Neural cell (in vitro differentiated cells): ENCODE results near the gene ARSI. TPM values are rescaled to one million over a fixed set of nuclear protein-coding genes. Genes with fewer than 3 reads are reported as not detected.

ENCODE experiments used
- H2AFZ ChIP-seq: fragments of 200-600, 300-800 bp; sonication (generic), shearing (Covaris generic); 2 replicates; pipeline ENCODE4 v1.6.0; 2014; ENCODE audit warnings: low read depth, mild to moderate bottlenecking, antibody characterized with exemption, low read length, moderate library complexity
- H3F3A ChIP-seq: fragments of 200-600 bp; shearing (Covaris generic); 2 replicates; pipeline ENCODE4 v1.6.1; 2016; ENCODE audit warnings: mild to moderate bottlenecking, moderate library complexity, mixed read lengths, antibody characterized with exemption, low read length; ENCODE audit not compliant: insufficient read depth, poor library complexity, severe bottlenecking
- H3K27ac ChIP-seq: fragments of 200-600, 300-800 bp; sonication (generic), shearing (Covaris generic); 2 replicates; pipeline ENCODE4 v1.5.1; 2014; ENCODE audit warnings: mild to moderate bottlenecking, low read length, moderate library complexity
- H3K27me3 ChIP-seq: fragments of 300-800, 200-600 bp; sonication (generic), shearing (Covaris generic); 2 replicates; pipeline ENCODE4 v1.6.0; 2014; ENCODE audit warnings: mild to moderate bottlenecking, low read depth, low read length, moderate library complexity; ENCODE audit not compliant: insufficient read depth
- H3K36me3 ChIP-seq: fragments of 300-800, 200-600 bp; sonication (generic), shearing (Covaris generic); 2 replicates; pipeline ENCODE4 v1.5.1; 2014; ENCODE audit warnings: mild to moderate bottlenecking, antibody characterized with exemption, low read length, moderate library complexity; ENCODE audit not compliant: insufficient read depth
- H3K4me2 ChIP-seq: fragments of 300-800, 200-600 bp; sonication (generic), shearing (Covaris generic); 2 replicates; pipeline ENCODE4 v1.6.0; 2014; ENCODE audit warnings: mild to moderate bottlenecking, low read length
- H3K4me3 ChIP-seq: fragments of 300-800, 200-600 bp; sonication (generic), shearing (Covaris generic); 2 replicates; pipeline ENCODE4 v1.5.1; 2014; ENCODE audit warnings: mild to moderate bottlenecking, low read length, moderate library complexity
- H3K79me2 ChIP-seq: fragments of 200-600 bp; shearing (Covaris generic); replicated peaks from 2 replicates; pipeline ENCODE4 v1.6.0; 2014; ENCODE audit warnings: mild to moderate bottlenecking, low read length, moderate library complexity; ENCODE audit not compliant: insufficient read depth
- H3K9ac ChIP-seq: fragments of 300-800, 200-600 bp; sonication (generic), shearing (Covaris generic); 2 replicates; pipeline ENCODE4 v1.6.1; 2016; ENCODE audit warnings: mild to moderate bottlenecking, low read length, mixed read lengths
- H3K9me2 ChIP-seq: fragments of 200-600 bp; shearing (Covaris generic); 2 replicates; pipeline ENCODE4 v1.6.1; 2016; ENCODE audit warnings: mild to moderate bottlenecking, low read length, mixed read lengths; ENCODE audit not compliant: insufficient read depth
- H3K9me3 ChIP-seq: fragments of 200-600, 300-800 bp; sonication (generic), shearing (Covaris generic); 2 replicates; pipeline ENCODE4 v1.6.1; 2016; ENCODE audit warnings: mild to moderate bottlenecking, mixed run types, low read length, moderate library complexity, mixed read lengths
- H4K20me1 ChIP-seq: fragments of 200-600 bp; shearing (Covaris generic); 2 replicates; pipeline ENCODE4 v1.6.1; 2016; ENCODE audit warnings: mild to moderate bottlenecking, mixed run types; ENCODE audit not compliant: insufficient read depth
- CTCF ChIP-seq: fragments of 450-650 bp; IDR thresholded peaks from 2 replicates; pipeline ENCODE4 v1.5.1; 2014; ENCODE audit warnings: antibody characterized with exemption, mild to moderate bottlenecking, moderate library complexity; ENCODE audit not compliant: poor library complexity, severe bottlenecking
- EP300 ChIP-seq: fragments of 450-650 bp; conservative IDR thresholded peaks from 2 replicates; pipeline ENCODE4 v1.6.1; 2014; ENCODE audit warnings: antibody characterized with exemption, mild to moderate bottlenecking, moderate library complexity; ENCODE audit not compliant: poor library complexity, severe bottlenecking
- EZH2 ChIP-seq: fragments of 200-600, 300-800 bp; shearing (Covaris generic), sonication (generic); IDR thresholded peaks from 2 replicates; pipeline ENCODE4 v1.6.1; 2014; ENCODE audit warnings: antibody characterized with exemption, low read length, borderline replicate concordance, mild to moderate bottlenecking; ENCODE audit not compliant: insufficient read depth, poor library complexity, severe bottlenecking
- MXI1 ChIP-seq: fragments of 450-650 bp; conservative IDR thresholded peaks from 2 replicates; pipeline ENCODE4 v1.6.1; 2014; ENCODE audit warnings: antibody characterized with exemption, mild to moderate bottlenecking; ENCODE audit not compliant: poor library complexity, severe bottlenecking
- POLR2AphosphoS5 ChIP-seq: IDR thresholded peaks from 2 replicates; pipeline ENCODE4 v1.6.1; 2012
- RAD21 ChIP-seq: fragments of 450-650 bp; conservative IDR thresholded peaks from 2 replicates; pipeline ENCODE4 v1.6.1; 2014; ENCODE audit warnings: antibody characterized with exemption, mild to moderate bottlenecking, moderate library complexity
- REST ChIP-seq: IDR thresholded peaks from 2 replicates; pipeline ENCODE4 v1.6.1; 2012; ENCODE audit warnings: borderline replicate concordance
- SMC3 ChIP-seq: fragments of 450-650 bp; conservative IDR thresholded peaks from 2 replicates; pipeline ENCODE4 v1.6.1; 2014; ENCODE audit warnings: antibody characterized with exemption, mild to moderate bottlenecking, moderate library complexity; ENCODE audit not compliant: poor library complexity
- TAF1 ChIP-seq: IDR thresholded peaks from 2 replicates; pipeline ENCODE4 v1.6.1; 2012; ENCODE audit warnings: low read depth
- polyA plus RNA-seq: library from polyadenylated mRNA; depleted of rRNA; stranded (reverse); fragments of >200 nt; gene quantifications from 2 replicates; pipeline ENCODE4 v1.2.3, GENCODE V29; 2014

The ARSI gene
- polyA plus RNA-seq, 1 donor from 2014 or later, result not detected

- no peak overlapping the region for H3K4me2 ChIP-seq
Observed at GRCh38 chr5:150305557-150305956, 2.9 kb upstream of the ARSI start.

GRCh38 chr5:150305095-150305494, 2.4 kb upstream of the ARSI start:
- TF ChIP-seq CTCF (no peak), TAF1 (no peak), SMC3 (no peak), RAD21 (no peak), EZH2 (no peak), POLR2AphosphoS5 (no peak)
- no peak overlapping the region for H2AFZ ChIP-seq
- H3K9me2 ChIP-seq, result no peaks in the 10 kb centered on the region
- no peak overlapping the region for H3K4me3 ChIP-seq
- H3F3A ChIP-seq, result peaks cover 9% of the 10 kb centered on the region
- H3K9me3 ChIP-seq, result no peaks in the 10 kb centered on the region
- peaks cover 29% of the 10 kb centered on the region for H3K27me3 ChIP-seq
- H3K36me3 ChIP-seq, result no peaks in the 10 kb centered on the region
- no peaks in the 10 kb centered on the region for H4K20me1 ChIP-seq
- H3K79me2 ChIP-seq, result no peaks in the 10 kb centered on the region
- H3K4me2 ChIP-seq, result no peak overlapping the region
- no peak overlapping the region for H3K9ac ChIP-seq
- no peak overlapping the region for H3K27ac ChIP-seq

More at GRCh38 chr5:150305557-150305956, 2.9 kb upstream of the ARSI start:
- TF ChIP-seq POLR2AphosphoS5 (no peak), TAF1 (no peak), EP300 (no peak), RAD21 (no peak)
- Histone ChIP-seq H3K27me3 (peaks cover 29% of the 10 kb centered on the region), H3K4me3 (no peak overlapping the region), H4K20me1 (no peaks in the 10 kb centered on the region), H3F3A (peaks cover 13% of the 10 kb centered on the region), H3K9ac (no peak overlapping the region), H3K36me3 (no peaks in the 10 kb centered on the region), H3K9me2 (no peaks in the 10 kb centered on the region), H3K9me3 (no peaks in the 10 kb centered on the region), H3K27ac (no peak overlapping the region), H3K79me2 (no peaks in the 10 kb centered on the region), H2AFZ (no peak overlapping the region)

GRCh38 chr5:150304481-150305081, 1.9 kb upstream of the ARSI start:
- H3K9ac ChIP-seq, result no peak overlapping the region
- H3K27me3 ChIP-seq, result peaks cover 29% of the 10 kb centered on the region
- H3K4me3 ChIP-seq, result no peak overlapping the region
- H3K9me3 ChIP-seq, result no peaks in the 10 kb centered on the region
- H3F3A ChIP-seq, result peaks cover 4% of the 10 kb centered on the region
- no peak for TF ChIP-seq TAF1
- TF ChIP-seq RAD21, result no peak
- TF ChIP-seq SMC3, result no peak
- no peak for TF ChIP-seq REST
- TF ChIP-seq EZH2, result no peak
- TF ChIP-seq EP300, result no peak
- TF ChIP-seq MXI1, result no peak
- no peak for TF ChIP-seq CTCF
- TF ChIP-seq POLR2AphosphoS5, result no peak
- H2AFZ ChIP-seq, result no peak overlapping the region
- no peak overlapping the region for H3K27ac ChIP-seq
- H3K36me3 ChIP-seq, result no peaks in the 10 kb centered on the region
- H4K20me1 ChIP-seq, result no peaks in the 10 kb centered on the region
- no peaks in the 10 kb centered on the region for H3K9me2 ChIP-seq
- H3K79me2 ChIP-seq, result no peaks in the 10 kb centered on the region
- no peak overlapping the region for H3K4me2 ChIP-seq
